GM18951 (cell line): ENCODE results near the gene COMTD1.
A peak's percentile ranks its signal among the peaks of the same experiment; 100 is the strongest.

ENCODE experiments used
- POLR2A ChIP-seq: IDR thresholded peaks from 4 replicates; pipeline ENCODE4 v1.6.1; 2011; ENCODE audit warnings: mild to moderate bottlenecking; ENCODE audit not compliant: insufficient read length, insufficient read depth; ENCODE audit errors: extremely low read depth
- in situ Hi-C: fragments of 300-500 bp; cut with MboI; formaldehyde crosslinking; loops from one replicate; pipeline ENCODE4 v1.12.0; 2022; ENCODE audit warnings: low sequenced_read_pairs, mixed read lengths, inconsistent platforms; ENCODE audit not compliant: unreplicated experiment

COMTD1 gene

DNA sequence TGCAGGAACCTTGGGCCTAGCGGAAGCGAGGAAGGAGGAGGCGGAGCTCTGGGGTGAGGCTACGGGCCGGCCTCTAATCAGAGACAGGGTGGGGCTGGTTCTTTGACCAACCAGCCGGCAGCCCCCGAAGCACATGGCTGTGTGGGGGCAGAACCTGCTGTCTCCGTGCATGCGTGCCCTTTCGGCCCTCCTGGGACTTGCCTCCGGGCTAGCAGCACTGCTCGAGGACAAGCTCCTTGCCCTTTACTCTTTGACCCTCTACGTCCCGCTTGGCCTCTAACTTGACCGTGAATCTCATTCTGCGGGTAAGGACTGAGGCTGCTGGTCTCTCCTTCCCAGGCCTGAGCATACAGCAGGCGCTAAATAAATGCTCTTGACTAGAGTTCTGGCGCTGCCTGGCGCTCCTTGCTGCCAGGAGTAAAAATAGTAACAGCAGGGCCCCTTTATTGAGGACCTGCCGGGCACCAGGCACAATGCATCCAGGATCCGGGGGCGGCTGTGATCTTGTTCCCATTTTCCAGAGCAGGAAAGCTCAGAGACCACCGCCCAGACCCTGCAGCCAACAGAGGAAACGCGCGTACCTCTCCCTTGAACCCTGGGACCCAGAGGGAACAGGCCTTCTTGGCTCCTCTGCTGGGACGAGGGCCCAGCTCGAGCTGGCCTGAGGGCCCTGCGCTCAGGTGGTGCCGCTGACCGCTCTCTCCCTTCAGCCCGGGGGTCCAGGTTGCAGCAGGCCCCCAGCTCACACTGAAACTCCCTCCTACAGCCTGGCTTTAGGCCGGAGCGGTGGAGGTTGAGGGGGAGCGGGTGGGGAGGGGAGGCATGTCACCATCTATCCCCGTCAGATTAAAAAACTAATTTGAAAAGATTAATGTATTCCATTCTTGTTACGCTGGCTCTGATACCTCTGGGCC, 2.7 kb upstream of the COMTD1 start:
- TF ChIP-seq POLR2A = no peak
- in situ Hi-C loops = loop anchor here (25.0 kb wide), 1 partner anchor 976 kb away; no protein-coding TSS in a partner anchor

DNA sequence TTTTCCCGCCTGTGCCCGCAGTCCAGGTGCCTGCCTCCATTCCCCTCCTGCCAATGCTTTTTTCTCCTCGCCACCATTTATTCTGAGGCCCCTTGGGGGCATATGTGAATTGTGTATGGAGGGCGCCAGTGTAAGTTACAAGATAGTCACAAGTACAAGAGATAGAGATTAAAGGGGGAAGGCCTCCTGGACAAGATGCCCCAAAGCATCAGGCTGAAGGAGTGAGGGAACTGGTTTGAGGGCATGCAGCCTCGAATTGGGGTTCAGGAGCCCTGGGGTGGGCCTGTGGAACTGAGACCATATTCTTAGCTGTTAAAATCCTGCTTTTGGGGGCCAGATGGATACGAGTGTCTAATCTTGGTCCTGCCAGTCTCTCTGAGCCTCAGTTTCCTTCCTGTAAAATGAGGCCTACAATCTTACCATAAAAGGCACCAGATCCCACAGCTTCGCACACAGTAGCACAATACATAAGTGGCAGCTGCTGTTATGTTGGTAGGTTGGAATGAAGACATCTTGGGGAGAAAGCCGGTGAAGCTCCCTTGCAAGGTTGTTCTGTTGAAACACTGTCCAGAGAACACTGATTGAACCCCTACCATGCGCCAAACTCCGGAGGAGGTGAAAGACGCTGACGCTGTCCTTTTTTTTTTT, 545 bp upstream of the COMTD1 start:
- TF ChIP-seq POLR2A = no peak
- in situ Hi-C loops = loop anchor here (25.0 kb wide), 1 partner anchor 974 kb away; no protein-coding TSS in a partner anchor

DNA sequence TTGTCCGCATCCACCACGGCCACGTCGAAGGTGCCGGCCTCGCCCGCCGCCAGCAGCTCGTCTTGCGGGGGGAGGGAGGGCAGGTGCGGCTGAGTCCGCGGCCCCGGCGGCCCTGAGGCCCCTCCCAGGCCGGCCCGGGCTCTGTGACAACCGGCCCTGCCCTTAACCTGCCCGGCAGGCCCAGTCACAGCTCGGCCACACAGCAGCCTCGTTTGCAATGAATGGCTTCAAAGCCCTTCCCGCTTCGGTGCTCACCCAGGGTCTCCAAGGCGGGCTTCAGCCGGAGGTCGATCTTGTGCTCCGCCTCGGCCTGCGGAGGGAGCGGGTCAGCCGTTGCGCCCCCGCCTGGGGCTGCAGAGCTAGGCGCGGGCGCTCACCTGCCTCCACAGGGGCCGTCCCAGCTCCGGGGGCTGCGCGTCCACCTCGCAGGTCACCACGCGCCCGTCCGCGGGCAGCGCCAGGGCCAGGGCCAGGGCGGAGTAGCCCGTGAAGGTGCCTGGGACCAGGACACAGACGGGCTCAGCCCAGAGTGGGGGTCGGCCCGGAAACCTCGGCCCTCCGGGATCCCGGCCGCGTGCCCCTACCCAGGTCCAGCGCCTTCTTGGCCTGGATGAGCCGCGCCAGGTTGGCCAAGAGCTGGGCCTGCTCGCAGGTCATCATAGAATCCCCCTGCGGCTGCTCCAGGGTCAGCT, 928 bp downstream of the COMTD1 start:
- in situ Hi-C loops = loop anchor here (25.0 kb wide), 1 partner anchor 973 kb away; no protein-coding TSS in a partner anchor
- TF ChIP-seq POLR2A = no peak

DNA sequence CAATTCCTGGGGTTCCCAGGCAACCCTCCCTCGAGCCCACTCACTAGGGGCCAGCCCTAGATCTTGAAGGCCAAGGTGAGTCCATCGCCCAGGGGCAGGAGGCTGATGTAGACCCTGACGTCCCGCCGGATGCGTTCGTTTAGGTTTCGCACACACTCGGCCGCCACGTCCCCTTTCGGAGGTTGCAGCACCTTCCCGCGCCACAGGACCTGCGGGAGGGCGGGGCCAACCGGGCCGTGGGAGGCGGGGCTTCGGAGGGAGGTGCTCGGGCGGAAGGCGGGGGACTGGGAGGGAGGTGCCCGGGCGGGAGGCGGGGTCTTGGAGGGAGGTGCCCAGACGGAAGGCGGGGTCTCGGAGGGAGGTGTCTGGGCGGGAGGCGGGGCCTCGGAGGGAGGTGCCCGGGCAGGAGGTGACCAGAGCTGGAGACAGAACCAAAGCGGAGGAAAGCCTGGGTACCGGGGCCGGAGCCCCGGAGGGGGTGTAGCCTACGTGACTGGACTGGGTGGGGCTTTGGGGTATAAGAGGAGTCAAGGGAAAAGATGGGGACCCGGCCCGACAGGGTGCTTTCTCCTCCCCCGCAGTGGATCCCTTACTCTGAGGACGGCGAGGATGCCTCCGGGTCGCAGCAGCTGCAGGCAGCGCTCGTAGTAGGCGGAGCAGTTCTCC, 1.6 kb downstream of the COMTD1 start:
- TF ChIP-seq POLR2A = peak; percentile 43
- in situ Hi-C loops = loop anchor here (25.0 kb wide), 1 partner anchor 972 kb away; no protein-coding TSS in a partner anchor

DNA sequence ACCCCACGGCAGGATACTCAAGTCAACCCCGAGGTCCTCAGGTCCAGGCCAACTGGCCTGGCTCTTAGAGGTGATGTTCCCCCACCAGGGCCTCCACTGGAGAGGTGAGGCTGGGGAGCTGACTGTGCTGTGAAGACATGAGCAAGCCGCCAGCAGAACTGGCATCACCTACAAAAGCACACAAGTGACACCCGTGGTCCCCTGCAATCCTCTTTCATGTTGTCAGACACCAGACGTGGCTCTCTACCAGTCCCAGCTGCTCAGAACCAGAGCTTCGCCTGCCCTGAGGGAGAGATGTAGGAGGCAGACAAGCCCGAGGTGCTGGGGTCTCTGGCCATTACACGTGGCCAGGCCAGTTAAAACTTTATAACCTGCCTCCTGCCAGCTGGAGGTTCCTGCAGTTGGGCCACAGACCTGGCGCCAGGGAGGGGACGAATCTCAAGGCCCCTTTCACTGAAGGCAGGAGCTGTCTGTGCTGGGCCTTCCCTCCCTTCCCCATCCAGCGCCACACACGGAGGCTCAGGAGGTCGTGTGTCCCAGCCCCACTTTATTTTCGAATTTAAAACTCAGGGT, 2.2 kb downstream of the COMTD1 start:
- in situ Hi-C loops = loop anchor here (25.0 kb wide), 1 partner anchor 971 kb away; no protein-coding TSS in a partner anchor
- TF ChIP-seq POLR2A = peak; percentile 16

DNA sequence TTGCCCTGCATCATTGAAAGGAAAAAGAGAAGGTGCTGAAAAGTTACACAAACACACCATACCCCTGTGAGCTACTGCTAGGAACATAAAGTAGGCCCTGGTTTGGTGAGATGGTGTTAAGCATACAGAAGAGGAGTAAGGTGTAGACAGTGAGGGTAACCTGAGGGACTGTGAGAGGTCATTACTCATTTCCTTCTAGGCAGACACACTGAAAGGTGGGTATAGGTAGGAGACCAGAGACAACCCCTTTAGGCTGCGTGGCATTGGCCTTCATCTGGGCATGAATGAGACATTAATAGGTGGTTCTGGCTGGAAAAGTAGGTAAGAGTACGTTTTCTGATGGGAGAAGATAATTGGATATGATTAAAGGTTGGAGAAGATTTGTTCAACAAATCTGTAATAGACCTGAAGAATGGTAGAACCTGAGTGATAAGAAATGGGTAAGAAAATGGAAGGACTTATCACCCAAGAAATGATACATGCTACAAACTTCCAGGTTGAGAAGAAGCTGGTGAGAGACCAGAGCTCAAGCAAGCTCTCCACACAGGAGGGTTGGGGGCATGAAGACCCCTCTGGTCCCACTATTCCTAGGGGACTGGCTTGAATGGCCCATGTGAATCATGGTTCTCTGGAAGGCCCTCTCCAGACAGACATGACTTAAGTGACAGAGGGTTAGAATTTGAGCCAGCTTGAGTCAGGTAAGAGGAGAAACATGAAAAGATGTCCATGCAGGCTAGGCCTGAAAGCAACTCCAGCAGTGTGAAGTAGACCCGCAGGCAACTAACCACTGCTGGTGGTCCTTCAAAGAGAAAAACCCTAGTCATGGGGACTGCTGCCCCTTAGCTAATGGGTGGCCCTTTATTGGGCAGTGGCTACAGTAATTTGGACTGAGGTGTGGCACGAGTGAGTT, 3.8 kb downstream of the COMTD1 start:
- in situ Hi-C loops = loop anchor here (25.0 kb wide), 1 partner anchor 970 kb away; no protein-coding TSS in a partner anchor
- TF ChIP-seq POLR2A = no peak

DNA sequence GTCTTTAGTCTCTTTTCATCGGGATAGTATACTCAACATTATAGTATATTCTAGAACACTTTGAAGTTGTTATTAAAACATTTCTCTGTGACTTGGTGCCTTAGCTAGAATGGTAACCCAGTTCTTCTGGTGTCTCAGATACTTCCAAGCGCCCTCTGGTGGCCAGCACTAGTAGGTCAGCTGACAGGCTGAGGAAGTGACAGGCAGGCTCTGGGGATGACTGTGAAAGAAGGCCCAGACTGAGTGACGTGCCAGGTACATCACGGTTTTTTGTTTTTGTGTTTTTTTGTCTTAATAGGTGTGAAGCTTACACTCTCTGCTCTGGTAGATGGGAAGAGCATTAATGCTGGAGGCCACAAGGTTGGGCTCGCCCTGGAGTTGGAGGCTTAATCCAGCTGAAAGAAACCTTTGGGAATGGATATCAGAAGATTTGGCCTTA, 5.1 kb downstream of the COMTD1 start:
- no peak for TF ChIP-seq POLR2A
- in situ Hi-C loops = loop anchor here (25.0 kb wide), 1 partner anchor 968 kb away; no protein-coding TSS in a partner anchor

DNA sequence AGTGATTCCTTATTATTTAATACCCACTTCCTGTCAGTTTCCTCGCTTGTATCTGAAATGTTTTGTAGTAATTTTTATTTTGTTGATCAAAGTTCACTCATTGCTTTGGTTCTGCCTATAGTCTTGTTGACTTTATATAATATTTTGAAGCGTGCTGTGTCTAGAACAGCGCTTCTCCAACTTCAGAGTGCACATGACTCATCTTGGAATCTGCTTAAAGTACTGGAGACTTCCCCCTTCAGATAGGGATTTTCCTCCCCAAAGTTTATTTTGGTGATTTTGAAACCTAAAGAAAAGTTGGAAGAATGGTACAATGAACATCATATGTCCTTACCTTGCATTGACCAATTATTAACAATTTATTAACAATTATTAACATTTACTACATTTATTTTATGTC, 5.8 kb downstream of the COMTD1 start:
- TF ChIP-seq POLR2A = no peak
- in situ Hi-C loops = loop anchor here (25.0 kb wide), 1 partner anchor 968 kb away; no protein-coding TSS in a partner anchor

DNA sequence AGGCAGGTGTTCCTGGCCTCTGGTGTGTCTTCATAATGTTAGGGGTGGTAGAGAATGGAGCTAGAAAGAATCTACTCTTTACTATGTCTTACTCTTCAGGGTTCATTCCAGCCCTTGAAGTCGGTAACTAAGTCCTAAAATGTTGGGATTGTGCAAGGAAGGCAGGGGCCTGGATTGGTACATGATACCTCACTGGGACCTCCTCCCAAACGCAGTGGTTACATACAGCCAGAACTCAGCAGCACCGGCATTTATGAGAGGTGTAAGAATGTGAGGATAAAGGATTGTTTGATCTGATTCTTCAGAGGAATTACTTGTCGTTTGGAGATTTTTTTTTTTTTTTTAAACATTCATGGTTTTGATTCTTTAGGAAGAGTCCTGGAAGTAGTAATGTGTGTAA, 6.9 kb downstream of the COMTD1 start:
- in situ Hi-C loops = loop anchor here (25.0 kb wide), 1 partner anchor 967 kb away; no protein-coding TSS in a partner anchor
- no peak for TF ChIP-seq POLR2A

DNA sequence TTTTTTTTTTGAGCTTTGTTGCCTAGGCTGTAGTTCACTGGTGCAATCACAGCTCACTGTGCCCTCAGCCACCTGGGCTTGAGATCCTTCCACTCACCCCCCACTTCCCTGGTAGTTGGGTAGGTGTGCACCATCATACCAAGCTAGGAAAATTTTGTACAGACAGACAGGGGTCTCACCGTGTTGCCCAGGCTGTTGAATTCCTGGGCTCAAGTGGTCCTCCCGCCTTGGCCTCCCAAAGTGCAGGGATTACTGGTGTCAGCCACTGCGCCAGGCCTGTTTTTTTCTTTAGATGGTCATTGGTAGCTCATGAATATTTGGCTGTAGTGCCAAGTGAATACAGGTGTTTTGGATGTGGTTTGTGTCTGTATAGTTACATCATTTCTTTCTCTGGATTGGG, 7.5 kb downstream of the COMTD1 start:
- no peak for TF ChIP-seq POLR2A
- in situ Hi-C loops = loop anchor here (25.0 kb wide), 1 partner anchor 966 kb away; no protein-coding TSS in a partner anchor

DNA sequence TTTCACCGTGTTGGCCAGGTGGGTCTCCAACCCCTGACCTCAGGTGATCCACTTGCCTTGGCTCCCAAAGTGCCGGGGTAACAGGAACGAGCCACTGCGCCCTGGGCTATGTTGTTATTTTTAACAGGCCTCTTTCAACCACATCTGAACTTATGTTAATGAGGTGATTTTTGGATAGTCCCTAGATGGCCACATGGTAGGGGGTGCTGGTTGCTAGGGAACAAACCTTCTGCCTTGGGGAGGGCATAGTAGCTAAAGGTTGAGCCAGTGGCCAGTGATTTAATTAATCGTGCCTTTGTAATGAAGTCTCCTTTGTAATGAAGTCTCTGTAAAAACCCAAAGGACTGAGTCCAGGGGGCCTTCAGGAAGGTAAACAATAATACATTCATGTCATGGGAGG, 9.1 kb downstream of the COMTD1 start:
- in situ Hi-C loops = loop anchor here (25.0 kb wide), 1 partner anchor 964 kb away; no protein-coding TSS in a partner anchor
- TF ChIP-seq POLR2A = no peak
